Dedifferentiated amniotic fluid mesenchymal stem cell (primary cell): ENCODE measurements around the gene MACROD2.

Source experiments
- DNase-seq: peaks from one replicate; pipeline ENCODE4 v3.0.0-alpha.2; 2016; ENCODE audit errors: extremely low spot score

The MACROD2 gene

DNA sequence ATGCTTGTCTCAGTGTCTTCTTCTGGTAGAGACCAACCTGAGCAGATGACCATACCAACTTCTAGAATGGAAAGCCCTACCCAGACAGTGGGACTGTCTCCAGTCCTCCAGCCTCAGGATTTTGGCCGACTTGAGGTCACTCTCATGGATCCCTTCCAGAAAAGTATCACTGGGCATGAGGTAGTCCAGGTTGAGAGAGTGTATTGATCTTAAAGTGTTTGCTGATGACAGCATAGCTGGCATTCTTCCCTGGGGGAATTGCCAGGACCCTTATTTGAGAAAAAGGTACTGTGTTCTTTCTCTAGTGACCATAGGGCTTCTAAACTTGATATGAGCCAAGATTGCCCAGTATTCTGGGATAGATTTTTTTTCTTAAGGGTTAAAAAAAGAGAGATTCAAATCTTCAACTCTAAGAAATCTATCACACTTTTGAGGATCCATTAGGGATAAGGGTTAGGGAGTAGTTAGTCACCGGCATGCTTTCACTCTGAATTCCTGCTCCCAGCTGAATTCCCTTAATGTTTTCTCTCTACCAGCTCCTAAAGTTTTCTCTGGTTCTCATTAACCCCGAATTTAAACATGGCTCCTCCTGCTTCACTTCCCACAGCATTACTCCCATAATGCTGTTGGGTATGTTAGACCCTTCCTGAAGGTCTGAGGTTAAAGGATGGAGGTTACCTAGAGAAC, 415.7 kb downstream of the MACROD2 start:
- DNase-seq, result no peak

DNA sequence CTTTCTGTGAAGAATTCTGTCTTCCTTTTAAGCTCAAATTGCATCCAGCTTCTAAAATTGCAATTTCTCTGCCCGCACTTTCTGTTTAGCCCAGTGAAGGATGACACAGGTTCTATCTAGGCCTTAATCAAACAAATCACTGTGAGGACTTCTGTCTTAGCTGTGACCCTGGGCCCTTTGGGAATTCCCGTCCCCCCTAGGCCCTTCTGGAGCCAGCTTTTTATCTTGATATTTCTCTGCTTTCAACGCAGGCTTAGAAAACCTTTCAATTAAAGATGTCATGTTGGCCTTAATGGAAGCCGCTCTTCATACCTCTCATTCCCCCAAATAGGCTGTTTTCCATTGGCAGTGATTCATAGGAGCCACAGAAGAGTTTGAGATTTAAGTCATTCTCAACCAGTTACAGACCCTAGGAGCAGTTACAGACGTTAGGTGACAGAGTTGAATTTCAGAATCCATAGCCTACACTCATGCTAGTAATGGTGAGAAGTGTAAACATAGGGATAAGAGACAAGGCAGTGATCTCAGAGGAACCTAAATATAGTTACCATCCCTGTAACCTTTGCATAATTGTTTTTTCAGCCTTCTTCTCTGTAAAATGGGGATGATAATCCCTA, 416.9 kb downstream of the MACROD2 start:
- DNase-seq, result no peak

DNA sequence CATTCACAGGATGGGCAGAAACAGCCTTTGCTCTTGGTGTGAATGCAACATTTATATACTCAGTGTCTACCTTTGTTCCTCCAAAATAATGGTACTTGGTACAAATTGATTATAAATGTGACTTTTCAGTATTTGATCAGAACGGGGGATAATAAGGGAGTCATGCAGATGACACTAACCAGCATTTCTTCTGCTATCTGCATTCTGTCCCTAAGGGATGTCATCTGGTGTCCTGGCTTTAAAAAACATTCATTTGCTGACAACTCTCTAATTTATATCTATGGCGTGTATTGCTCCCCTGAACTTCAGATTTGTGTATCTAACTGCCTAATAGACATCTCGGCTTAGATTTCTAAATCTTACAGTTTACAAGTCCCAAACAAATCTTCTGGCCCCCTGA, 418.5 kb downstream of the MACROD2 start:
- no peak for DNase-seq

DNA sequence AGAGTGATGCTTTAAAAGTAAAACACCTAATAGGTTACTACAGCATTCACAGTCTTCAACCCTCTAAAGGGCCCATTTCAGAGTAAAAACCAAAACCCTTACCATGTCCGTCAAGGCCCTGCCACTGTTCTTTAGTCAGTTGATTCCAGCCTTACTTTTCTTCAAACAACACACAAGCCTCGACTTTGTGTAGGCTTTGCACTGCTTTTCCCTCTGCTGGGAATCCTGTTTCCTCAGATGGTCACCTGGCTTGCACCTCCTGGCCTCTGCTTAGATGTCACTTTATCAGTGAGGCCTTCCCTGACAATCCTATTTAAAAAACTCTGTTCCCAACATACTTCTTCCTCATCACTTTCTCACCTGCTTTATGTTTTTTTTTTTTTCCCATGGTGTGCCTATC, 419.2 kb downstream of the MACROD2 start:
- DNase-seq, result no peak

DNA sequence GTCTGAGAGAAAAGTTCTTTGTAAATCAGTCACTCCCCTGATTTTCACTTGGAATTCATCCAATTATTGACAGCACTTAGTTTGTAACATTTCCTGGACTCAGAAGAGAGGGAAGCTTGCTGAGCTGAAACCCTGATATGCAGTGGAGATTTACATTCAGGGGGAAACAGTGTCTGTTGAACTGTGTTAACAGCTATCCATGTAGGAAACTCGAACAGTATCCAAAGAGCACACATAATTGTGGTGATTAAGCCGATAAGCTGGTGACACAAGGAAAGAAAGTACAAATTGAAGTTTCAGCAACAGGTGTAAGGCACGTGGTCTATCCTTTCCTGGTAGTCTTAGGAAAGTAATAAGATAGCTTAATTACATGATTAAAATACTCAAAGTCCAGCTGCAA, 420.2 kb downstream of the MACROD2 start:
- DNase-seq, result no peak

DNA sequence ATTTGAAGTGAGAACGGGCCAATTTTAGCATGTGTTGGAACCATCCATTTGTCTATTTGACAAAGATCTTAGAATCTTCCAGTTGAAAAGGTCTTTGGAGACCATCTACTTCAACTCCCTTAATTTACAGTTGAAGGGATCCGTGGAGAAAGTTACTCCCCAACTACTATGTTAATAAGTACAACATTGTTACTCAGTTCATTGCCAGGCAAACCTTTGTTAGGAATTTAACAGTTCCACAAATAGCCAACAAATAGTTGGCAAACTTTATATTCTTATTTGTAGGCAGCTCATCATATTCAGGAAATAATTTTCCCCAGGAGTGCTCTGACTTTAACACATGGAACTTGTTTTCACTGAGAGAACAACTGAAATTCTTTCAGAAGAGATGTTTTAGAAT, 423.1 kb downstream of the MACROD2 start:
- peak; percentile 17 for DNase-seq

DNA sequence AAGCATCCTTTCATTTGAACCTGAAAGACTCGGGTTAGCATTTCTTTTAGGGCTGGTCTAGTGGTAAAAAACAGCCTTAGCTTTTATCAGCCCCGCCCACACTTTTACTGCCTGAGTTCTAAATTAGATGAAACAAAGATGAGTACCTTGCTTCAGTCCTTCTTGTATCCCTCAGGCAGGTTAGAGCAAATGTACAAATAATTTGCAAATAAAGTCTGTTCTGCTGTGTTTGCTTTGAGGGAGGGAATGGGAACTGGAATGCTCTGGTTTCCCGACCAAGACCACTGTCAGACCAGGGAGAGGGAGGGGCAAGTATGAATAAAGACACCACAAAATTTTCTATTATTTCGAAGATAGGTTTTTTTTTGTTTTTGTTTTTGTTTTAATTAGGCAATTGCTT, 427.6 kb downstream of the MACROD2 start:
- no peak for DNase-seq

DNA sequence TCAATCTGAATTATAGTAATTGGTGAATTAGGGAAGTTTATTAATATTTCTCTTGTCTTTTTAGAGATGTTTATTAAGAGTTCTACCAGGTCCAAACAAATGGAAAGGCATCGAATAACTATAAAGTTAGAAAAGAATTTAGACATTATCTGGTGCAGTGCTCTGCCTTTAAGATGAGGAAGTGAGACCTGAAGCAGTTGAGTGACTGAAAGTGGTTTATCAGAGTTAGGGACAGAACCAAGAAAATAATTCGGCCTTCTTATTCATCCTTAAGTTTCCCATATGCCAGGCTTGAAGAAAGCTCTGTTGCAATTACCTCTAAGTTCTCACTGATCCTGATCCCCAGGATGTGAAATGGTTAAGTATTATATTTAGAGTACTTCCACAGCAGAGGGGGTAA, 436.3 kb downstream of the MACROD2 start:
- no peak for DNase-seq

DNA sequence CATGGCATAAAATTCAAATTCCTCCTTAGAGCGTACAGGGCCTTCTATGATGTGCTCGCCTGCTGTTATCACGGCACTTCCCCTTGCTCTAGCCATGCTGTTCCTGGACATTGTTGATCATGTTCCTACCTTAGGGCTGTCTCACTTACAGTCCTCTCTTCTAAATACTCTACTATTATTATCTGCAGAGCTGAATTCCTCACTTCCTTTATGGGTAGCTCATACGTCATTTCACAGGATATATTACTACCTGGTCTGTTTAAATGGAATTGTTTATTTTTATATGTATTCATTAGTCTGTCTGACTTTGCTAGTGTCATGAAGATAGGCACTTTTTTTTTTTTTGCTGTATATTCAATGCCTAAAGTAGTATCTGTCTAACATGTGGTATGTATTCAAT, 436.8 kb downstream of the MACROD2 start:
- DNase-seq, result no peak

DNA sequence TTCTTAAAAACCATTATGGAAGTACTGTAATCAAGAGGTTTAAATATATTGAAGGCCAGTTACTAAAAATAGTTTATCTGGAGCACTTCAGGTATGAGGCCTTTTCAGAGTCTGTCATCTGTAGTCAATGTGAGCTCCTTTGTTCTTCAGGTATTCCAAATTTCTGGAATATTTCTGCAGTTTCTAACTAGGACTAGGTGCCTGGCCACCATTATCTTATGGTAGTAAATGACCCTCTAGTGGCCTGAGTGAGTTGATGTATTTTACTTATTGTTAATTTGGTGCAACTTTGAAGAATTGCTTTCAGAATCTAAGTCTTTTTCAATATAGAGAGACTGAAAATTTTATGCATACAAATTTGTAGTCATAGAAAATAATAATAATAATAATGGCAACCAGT, 437.3 kb downstream of the MACROD2 start:
- DNase-seq, result no peak

DNA sequence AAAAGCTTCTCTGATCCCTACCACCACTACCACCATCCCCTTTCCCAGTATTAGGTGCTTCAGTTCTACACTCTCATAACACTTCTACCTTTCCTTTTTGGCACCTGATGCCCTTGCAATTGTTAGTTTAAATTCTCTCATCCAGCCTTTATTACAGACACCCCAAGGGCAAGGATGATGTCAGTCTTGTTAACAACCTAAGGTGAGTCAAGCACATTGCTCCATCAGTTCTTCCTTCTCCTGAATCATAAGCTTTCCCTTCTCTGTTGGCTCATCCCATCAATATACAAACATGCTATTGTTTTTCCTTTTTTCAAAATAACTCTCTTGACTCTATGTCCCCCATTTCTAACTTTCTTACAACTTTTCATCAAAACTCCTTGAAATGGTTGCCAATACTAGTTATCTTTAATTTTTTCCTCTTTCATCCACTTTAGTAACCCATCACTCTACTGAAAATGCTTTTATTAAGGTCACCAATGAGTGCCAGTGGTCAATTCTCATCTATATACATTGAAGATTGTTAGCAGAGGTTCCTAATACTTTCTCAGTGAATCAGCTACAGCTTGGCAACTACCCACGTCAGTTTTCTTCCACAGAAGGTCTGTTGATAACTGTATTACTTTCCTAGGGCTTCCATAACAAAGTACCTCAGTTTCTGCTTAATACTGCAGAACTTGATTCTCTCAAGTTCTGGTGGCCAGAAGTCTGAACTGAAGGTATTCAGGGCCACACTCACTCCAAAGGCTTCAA, 439.2 kb downstream of the MACROD2 start:
- no peak for DNase-seq

DNA sequence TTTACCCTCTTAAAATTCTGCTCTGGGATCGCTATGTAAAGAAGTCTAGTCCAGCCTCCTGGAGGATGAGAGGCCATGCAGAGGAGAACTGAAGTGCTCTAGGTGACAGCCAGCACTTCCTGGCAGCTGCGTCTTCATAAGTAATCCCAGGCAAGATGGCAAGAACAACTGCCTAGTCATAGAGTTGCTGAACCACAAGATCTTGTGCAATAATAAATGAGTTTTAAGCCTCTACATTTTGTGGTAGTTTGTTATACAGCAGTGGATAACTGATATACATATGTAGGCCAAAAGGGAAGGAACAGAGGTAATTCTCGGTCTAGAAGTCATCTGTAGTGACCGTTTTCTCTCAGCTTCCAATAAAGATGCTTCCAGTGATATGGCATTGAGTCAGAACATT, 445.9 kb downstream of the MACROD2 start:
- no peak for DNase-seq

DNA sequence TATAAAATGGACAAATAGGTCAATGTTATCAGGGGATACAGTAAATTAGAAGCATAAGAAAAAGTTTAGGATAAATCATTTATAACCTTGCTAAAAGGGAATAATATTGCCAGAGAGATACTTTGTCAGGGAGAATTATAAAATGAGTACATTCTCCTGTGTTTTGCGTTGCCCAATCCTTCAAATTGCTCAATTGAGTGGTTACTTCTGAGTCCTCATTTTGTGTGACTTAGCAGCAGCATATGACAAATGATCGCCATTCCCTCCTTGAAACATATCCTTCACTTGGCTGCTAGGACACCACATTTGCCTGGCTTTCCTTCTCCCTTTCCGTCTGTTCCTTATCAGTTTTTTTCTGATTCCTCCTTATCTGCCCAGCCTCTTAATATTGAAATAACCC, 448.8 kb downstream of the MACROD2 start:
- no peak for DNase-seq

DNA sequence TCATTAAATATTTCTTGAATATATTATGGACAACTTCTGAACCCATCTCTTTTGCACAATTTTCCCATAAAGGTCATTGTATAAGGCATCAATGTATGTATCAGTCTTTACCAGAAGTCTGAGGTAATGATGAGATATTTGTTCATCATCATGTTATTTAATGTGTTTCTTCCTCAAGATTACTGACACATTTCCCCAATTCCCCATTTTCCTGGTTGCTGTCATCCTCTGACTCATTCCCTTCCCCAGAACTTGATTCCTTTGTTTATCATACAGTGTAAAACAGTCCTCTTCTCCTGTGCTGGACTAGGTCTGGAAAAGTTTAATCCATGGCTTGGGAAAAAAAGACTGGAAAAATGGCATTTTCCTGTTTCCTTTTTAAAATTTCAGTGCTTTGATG, 450.0 kb downstream of the MACROD2 start:
- no peak for DNase-seq

DNA sequence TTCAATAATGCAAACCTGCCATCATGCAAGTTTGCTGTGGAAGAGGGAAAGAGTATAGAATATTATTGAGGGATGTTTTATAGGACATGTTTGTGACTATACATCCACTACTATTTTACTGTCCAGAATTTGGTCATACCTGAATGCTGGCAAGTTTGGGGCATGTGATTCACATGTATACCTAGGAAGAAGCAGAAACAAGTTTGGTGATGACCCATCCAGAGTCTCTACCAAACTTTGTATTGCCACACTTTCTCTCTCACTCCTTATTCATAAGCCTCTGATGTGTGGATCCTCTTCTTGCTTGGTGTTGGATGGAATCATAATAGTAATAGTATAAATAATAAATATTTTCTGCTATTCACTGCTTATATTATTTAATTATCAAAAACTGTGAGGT, 450.6 kb downstream of the MACROD2 start:
- no peak for DNase-seq

DNA sequence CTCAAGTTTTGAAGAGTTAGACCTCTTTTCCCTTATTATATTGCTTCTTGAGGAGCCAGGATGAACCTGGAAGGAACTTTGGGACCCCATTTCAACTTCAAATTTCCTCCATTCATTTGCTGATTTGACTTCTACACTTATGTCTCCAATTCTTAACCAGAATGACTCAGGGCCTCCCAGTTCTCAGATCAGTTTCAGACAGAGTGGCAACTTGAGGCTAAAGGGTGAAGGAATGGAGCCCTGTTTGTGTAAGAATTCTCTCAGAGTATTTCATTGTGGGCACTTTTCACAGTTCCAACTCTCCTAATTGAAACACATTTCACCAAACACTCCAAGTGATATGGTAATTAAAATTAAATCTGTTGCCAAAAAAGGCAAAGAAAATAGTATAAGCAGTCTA, 451.1 kb downstream of the MACROD2 start:
- DNase-seq, result no peak

DNA sequence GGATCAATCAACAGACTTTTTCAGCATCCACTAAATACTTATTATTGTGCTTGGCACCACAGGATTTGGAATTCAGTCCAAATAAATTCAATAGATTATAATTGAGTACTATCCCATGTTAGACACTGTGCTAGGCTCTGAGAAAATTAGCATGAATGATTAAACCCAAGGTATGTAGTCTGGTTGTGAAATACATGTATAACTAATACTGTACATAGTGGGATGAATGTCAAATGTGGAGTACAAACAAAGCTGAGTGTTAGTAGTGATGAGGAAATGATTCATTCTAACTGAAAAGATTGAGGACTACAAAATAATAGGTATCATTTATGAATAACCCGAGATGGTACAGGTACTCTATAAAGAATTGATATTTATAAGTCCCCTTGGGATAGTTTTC, 454.0 kb downstream of the MACROD2 start:
- DNase-seq, result no peak

DNA sequence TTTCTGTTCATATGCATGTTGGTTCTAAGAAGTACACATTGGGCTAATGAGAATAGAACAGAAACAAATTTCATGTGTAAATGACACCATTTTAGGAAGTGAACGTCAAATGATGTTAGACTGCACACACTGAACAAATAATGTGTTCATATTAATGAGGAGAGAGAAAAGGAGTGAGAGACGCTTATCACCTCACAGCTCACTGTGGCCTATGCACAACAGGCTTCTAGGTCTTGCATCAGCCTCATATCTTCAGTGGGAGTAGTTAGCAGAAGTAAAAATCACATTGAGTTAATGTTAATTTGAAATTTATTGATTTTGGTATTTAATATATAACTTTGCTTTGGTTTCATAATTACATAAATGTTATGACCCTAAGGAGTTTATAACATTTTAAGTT, 454.9 kb downstream of the MACROD2 start:
- DNase-seq, result no peak

DNA sequence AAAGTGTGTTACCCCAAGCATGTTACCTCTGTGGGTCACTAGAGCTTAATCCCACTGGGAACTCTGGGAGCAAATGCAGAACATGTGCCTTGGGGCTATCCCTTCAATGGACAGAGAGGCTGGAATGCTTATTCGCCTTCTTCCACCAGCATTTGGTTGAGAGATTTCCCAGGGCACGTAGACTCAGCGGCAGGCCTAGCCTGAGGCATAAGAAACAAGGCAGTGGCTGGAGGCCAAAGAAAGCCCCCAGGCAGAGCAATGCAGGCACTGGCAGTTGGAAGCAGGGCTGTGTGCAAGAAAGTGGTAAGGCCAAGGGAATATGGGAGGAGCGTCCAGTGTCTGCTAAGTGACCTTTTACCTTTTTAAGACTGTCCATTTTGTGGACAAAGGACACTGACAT, 456.1 kb downstream of the MACROD2 start:
- DNase-seq, result no peak

DNA sequence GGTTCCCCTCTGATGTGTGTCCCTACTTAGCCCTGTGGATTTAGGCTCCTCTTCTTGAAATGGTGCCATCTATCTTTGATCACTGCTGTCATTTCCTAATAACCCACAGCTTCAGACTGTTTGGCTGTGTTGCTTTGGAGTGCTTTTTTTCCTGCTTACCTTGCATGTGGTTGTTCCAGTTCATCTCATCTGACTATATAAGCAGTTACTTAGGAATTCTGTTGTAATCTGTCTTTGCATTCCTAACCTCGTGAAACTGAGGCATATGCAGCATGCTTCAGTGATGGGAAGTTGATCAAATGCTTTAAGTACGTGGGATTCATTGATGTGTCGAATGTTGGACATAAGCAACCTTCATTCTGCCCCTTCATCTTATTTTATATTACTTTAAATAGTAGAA, 457.9 kb downstream of the MACROD2 start:
- DNase-seq, result no peak

DNA sequence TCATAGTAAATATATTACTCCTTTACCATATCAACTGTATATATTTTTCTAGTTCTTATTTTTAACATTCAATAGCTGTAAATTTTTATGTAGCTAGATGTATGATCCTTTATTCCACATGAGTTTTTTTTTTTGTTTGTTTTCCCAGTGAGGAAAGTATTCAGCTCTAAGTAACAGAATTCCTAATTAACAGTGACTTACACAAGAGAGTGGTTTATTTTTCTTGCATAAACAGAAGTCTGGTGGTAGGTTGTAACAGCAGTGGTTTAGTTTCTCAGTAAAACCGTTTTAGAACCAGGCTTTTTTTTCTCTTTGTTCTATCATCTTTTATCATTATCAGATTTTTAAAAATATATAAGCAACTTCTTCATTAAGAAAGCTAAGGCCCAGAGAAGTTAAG, 459.0 kb downstream of the MACROD2 start:
- no peak for DNase-seq

DNA sequence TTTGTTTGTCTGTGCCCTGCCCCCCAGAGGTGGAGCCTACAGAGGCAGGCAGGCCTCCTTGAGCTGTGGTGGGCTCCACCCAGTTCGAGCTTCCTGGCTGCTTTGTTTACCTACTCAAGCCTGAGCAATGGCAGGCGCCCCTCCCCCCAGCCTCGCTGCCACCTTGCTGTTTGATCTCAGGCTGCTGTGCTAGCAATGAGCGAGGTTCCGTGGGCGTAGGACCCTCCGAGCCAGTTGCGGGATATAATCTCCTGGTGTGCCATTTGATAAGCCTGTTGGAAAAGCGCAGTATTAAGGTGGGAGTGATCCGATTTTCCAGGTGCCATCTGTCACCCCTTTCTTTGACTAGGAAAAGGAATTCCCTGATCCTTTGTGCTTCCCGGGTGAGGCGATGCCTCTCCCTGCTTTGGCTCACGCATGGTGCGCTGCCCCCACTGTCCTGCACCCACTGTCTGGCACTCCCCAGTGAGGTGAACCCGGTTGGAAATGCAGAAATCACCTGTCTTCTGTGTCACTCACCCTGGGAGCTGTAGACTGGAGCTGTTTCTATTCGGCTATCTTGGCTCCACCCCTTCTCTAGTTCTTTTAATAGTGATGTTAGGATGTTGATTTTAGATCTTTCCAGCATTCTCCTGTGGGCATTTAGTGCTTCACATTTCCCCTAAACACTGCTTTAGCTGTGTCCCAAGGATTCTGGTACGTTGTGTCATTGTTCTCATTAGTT, 471.9 kb downstream of the MACROD2 start:
- DNase-seq, result peak; percentile 2
